IMR-90 (cell line): ENCODE measurements around the gene POMGNT2.

Experiments used
- CEBPB ChIP-seq: IDR thresholded peaks from 2 replicates; pipeline ENCODE4 v1.6.1; 2012; ENCODE audit warnings: low read depth, low read length, improper control_type of control experiment
- CHD1 ChIP-seq: IDR thresholded peaks from 2 replicates; pipeline ENCODE4 v1.6.1; 2012; ENCODE audit warnings: low read depth, low read length, improper control_type of control experiment
- FOS ChIP-seq: fragments of 150-350 bp; IDR thresholded peaks from 2 replicates; pipeline ENCODE4 v1.6.1; 2016; ENCODE audit warnings: low read depth, low read length
- MAFK ChIP-seq: IDR thresholded peaks from 2 replicates; pipeline ENCODE4 v1.6.1; 2012; ENCODE audit warnings: low read depth, low read length, improper control_type of control experiment
- MAZ ChIP-seq: IDR thresholded peaks from 2 replicates; pipeline ENCODE4 v1.6.1; 2012; ENCODE audit warnings: low read depth, mild to moderate bottlenecking, low read length, improper control_type of control experiment, moderate library complexity, borderline replicate concordance
- MXI1 ChIP-seq: IDR thresholded peaks from 2 replicates; pipeline ENCODE4 v1.6.1; 2012; ENCODE audit warnings: low read depth, mild to moderate bottlenecking, low read length, moderate library complexity, borderline replicate concordance
- POLR2A ChIP-seq: IDR thresholded peaks from 2 replicates; pipeline ENCODE4 v1.6.1; 2012; ENCODE audit warnings: mild to moderate bottlenecking, low read depth, low read length
- RAD21 ChIP-seq: IDR thresholded peaks from 2 replicates; pipeline ENCODE4 v1.6.1; 2012; ENCODE audit warnings: low read length, improper control_type of control experiment
- TF ChIP-seq, protein P1 (sequence below): fragments of 150-350 bp; IDR thresholded peaks from 2 replicates; pipeline ENCODE4 v1.6.1; 2017; ENCODE audit warnings: mild to moderate bottlenecking, antibody characterized with exemption, low read length, low read depth
- TF ChIP-seq, protein P2 (sequence below): conservative IDR thresholded peaks from 2 replicates; pipeline ENCODE4 v1.5.1; 2012; ENCODE audit warnings: mild to moderate bottlenecking, low read depth, low read length, improper control_type of control experiment

DNA sequence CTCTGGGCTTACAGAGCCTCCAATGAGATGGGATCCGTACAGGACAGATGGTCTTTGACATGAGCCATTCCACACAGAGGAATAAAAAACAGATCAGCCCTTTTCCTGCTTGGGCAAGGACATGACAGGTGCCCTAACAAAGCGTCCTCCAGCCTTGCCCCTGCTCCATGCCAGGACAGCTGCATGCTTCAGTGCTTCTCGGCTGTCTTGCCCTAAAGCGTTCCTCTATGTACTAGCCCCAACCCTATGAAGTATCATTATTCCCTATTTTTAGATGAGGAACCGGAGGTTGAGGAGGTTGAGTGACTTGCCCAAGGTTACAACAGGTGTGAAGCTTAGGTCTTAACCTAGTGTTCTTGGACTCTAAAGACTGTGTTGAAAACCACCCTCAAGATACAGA is 10.5 kb downstream of the POMGNT2 start:
- TF ChIP-seq RAD21 (no peak), MAZ (no peak), FOS (no peak), POLR2A (no peak), CEBPB (no peak), MAFK (no peak), MXI1 (no peak), CHD1 (no peak)
- TF ChIP-seq, protein P1, sequence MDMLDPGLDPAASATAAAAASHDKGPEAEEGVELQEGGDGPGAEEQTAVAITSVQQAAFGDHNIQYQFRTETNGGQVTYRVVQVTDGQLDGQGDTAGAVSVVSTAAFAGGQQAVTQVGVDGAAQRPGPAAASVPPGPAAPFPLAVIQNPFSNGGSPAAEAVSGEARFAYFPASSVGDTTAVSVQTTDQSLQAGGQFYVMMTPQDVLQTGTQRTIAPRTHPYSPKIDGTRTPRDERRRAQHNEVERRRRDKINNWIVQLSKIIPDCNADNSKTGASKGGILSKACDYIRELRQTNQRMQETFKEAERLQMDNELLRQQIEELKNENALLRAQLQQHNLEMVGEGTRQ = no peak
- TF ChIP-seq, protein P2, sequence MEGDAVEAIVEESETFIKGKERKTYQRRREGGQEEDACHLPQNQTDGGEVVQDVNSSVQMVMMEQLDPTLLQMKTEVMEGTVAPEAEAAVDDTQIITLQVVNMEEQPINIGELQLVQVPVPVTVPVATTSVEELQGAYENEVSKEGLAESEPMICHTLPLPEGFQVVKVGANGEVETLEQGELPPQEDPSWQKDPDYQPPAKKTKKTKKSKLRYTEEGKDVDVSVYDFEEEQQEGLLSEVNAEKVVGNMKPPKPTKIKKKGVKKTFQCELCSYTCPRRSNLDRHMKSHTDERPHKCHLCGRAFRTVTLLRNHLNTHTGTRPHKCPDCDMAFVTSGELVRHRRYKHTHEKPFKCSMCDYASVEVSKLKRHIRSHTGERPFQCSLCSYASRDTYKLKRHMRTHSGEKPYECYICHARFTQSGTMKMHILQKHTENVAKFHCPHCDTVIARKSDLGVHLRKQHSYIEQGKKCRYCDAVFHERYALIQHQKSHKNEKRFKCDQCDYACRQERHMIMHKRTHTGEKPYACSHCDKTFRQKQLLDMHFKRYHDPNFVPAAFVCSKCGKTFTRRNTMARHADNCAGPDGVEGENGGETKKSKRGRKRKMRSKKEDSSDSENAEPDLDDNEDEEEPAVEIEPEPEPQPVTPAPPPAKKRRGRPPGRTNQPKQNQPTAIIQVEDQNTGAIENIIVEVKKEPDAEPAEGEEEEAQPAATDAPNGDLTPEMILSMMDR = no peak
